HL-60 (cell line): Measurements from ENCODE around the gene KCNAB3.

Source experiments
- POLR2AphosphoS5 ChIP-seq: IDR thresholded peaks from 2 replicates; pipeline ENCODE4 v1.6.1; 2012; ENCODE audit warnings: low read depth
- TF ChIP-seq, protein P1 (sequence below): IDR thresholded peaks from one replicate; pipeline ENCODE4 v1.5.1; 2011; ENCODE audit warnings: low read length, control low read depth, inconsistent platforms; ENCODE audit not compliant: insufficient read depth
- TF ChIP-seq, protein P2 (sequence below): IDR thresholded peaks from 2 replicates; pipeline ENCODE4 v1.6.1; 2012; ENCODE audit warnings: low read depth; ENCODE audit not compliant: insufficient replicate concordance

DNA sequence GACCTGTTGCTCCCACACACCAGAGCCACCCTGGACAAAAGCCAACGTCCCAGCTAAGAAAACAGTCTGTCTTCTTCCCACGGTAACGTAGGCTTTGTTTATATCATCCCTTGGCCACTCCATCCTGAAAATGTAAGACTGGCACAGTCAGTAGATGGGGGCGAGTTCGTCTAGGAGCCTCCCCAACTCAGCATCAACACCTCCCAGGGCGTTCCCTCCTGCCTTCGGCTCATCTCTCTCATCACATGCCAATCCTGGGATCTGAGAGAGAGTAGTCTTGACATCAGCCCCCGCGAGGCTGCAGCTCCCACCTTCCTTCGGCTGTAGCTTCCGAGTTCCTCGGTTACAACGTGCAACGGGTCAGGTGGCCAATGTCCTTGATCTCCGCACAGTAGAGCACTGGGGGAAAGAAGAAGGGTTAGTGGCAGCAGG lies 14.5 kb downstream of the KCNAB3 start:
- TF ChIP-seq, protein P1, sequence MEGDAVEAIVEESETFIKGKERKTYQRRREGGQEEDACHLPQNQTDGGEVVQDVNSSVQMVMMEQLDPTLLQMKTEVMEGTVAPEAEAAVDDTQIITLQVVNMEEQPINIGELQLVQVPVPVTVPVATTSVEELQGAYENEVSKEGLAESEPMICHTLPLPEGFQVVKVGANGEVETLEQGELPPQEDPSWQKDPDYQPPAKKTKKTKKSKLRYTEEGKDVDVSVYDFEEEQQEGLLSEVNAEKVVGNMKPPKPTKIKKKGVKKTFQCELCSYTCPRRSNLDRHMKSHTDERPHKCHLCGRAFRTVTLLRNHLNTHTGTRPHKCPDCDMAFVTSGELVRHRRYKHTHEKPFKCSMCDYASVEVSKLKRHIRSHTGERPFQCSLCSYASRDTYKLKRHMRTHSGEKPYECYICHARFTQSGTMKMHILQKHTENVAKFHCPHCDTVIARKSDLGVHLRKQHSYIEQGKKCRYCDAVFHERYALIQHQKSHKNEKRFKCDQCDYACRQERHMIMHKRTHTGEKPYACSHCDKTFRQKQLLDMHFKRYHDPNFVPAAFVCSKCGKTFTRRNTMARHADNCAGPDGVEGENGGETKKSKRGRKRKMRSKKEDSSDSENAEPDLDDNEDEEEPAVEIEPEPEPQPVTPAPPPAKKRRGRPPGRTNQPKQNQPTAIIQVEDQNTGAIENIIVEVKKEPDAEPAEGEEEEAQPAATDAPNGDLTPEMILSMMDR, result no peak
- TF ChIP-seq, protein P2, sequence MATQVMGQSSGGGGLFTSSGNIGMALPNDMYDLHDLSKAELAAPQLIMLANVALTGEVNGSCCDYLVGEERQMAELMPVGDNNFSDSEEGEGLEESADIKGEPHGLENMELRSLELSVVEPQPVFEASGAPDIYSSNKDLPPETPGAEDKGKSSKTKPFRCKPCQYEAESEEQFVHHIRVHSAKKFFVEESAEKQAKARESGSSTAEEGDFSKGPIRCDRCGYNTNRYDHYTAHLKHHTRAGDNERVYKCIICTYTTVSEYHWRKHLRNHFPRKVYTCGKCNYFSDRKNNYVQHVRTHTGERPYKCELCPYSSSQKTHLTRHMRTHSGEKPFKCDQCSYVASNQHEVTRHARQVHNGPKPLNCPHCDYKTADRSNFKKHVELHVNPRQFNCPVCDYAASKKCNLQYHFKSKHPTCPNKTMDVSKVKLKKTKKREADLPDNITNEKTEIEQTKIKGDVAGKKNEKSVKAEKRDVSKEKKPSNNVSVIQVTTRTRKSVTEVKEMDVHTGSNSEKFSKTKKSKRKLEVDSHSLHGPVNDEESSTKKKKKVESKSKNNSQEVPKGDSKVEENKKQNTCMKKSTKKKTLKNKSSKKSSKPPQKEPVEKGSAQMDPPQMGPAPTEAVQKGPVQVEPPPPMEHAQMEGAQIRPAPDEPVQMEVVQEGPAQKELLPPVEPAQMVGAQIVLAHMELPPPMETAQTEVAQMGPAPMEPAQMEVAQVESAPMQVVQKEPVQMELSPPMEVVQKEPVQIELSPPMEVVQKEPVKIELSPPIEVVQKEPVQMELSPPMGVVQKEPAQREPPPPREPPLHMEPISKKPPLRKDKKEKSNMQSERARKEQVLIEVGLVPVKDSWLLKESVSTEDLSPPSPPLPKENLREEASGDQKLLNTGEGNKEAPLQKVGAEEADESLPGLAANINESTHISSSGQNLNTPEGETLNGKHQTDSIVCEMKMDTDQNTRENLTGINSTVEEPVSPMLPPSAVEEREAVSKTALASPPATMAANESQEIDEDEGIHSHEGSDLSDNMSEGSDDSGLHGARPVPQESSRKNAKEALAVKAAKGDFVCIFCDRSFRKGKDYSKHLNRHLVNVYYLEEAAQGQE, result no peak
- TF ChIP-seq POLR2AphosphoS5, result no peak
